HG03108 (cell line): ENCODE data around the gene TOM1L2.
"Not testable (repeated sequence)": the region's sequence is repeated elsewhere in the genome, so short reads cannot be mapped to it uniquely, and the experiment has no call there.

ENCODE experiments used
- ATAC-seq: cut with Tn5 transposase; IDR thresholded peaks from one replicate; pipeline ENCODE4 v1.9.1; 2021; ENCODE audit warnings: moderate library complexity; ENCODE audit not compliant: unreplicated experiment

Gene TOM1L2

GRCh38 chr17:17971431-17972125 lies 622 bp downstream of the TOM1L2 start:
- no peak for ATAC-seq

GRCh38 chr17:17970699-17971430 lies 1.3 kb downstream of the TOM1L2 start:
- no peak for ATAC-seq

- no peak for ATAC-seq
Observed at GRCh38 chr17:17966399-17966798, 5.8 kb downstream of the TOM1L2 start.

GRCh38 chr17:17965152-17965721 lies 7.0 kb downstream of the TOM1L2 start:
- no peak for ATAC-seq

- no peak for ATAC-seq
Observed at GRCh38 chr17:17964710-17965109, 7.5 kb downstream of the TOM1L2 start.

GRCh38 chr17:17963694-17964436 lies 8.3 kb downstream of the TOM1L2 start:
- ATAC-seq = no peak

GRCh38 chr17:17963066-17963465 lies 9.1 kb downstream of the TOM1L2 start:
- ATAC-seq = no peak

GRCh38 chr17:17960500-17961030 lies 11.6 kb downstream of the TOM1L2 start:
- ATAC-seq = no peak

- ATAC-seq = peak; percentile 42
Observed at GRCh38 chr17:17959520-17960361, 12.5 kb downstream of the TOM1L2 start.

- ATAC-seq = no peak
Observed at GRCh38 chr17:17958982-17959381, 13.2 kb downstream of the TOM1L2 start.

- ATAC-seq = no peak
Observed at GRCh38 chr17:17957584-17957916, 14.7 kb downstream of the TOM1L2 start.

- not testable (repeated sequence) for ATAC-seq
Observed at GRCh38 chr17:17955790-17956341, 16.3 kb downstream of the TOM1L2 start.

- ATAC-seq = no peak
Observed at GRCh38 chr17:17954079-17954478, 18.1 kb downstream of the TOM1L2 start.

GRCh38 chr17:17952691-17953090 lies 19.5 kb downstream of the TOM1L2 start:
- ATAC-seq = no peak

- ATAC-seq = no peak
Observed at GRCh38 chr17:17951524-17951923, 20.7 kb downstream of the TOM1L2 start.

- no peak for ATAC-seq
Observed at GRCh38 chr17:17950806-17951205, 21.4 kb downstream of the TOM1L2 start.

- ATAC-seq = no peak
Observed at GRCh38 chr17:17950347-17950746, 21.9 kb downstream of the TOM1L2 start.

GRCh38 chr17:17947966-17948365 lies 24.2 kb downstream of the TOM1L2 start:
- no peak for ATAC-seq

GRCh38 chr17:17947309-17947708 lies 24.9 kb downstream of the TOM1L2 start:
- ATAC-seq = no peak

- ATAC-seq = no peak
Observed at GRCh38 chr17:17946093-17946492, 26.1 kb downstream of the TOM1L2 start.
